Measurements from ENCODE around the gene FOXP1.

Gene FOXP1

GRCh38 chr3:71583566-71584393 is at the start of gene FOXP1:
Gene FOXP1 (minus strand): TSS chr3:71583728. CDS start chr3:71198381, 385,347 bp downstream.
- peak in 54 of 56 donors; percentile 8 to 87 (median 74) for DNase-seq

- DNase-seq: no peak
Observed at GRCh38 chr3:71629711-71630110, 46.2 kb upstream of the FOXP1 start.

- DNase-seq: no peak
Observed at GRCh38 chr3:71629289-71629688, 45.8 kb upstream of the FOXP1 start.

GRCh38 chr3:71628522-71628921 is 45.0 kb upstream of the FOXP1 start:
- no peak for DNase-seq

- DNase-seq: no peak
Observed at GRCh38 chr3:71625676-71626075, 42.1 kb upstream of the FOXP1 start.

GRCh38 chr3:71621825-71622537 is 38.5 kb upstream of the FOXP1 start:
- DNase-seq: no peak

GRCh38 chr3:71618538-71618937 is 35.0 kb upstream of the FOXP1 start:
- DNase-seq: no peak

GRCh38 chr3:71616571-71617021 is 33.1 kb upstream of the FOXP1 start:
- DNase-seq: no peak

GRCh38 chr3:71614869-71615268 is 31.3 kb upstream of the FOXP1 start:
- DNase-seq: no peak

- no peak for DNase-seq
Observed at GRCh38 chr3:71614426-71614825, 30.9 kb upstream of the FOXP1 start.

GRCh38 chr3:71611099-71611498 is 27.6 kb upstream of the FOXP1 start:
- no peak for DNase-seq

- DNase-seq: no peak
Observed at GRCh38 chr3:71607364-71607763, 23.8 kb upstream of the FOXP1 start.

- no peak for DNase-seq
Observed at GRCh38 chr3:71606582-71606981, 23.1 kb upstream of the FOXP1 start.

- DNase-seq: no peak
Observed at GRCh38 chr3:71602256-71602655, 18.7 kb upstream of the FOXP1 start.

- peak in 3 of 56 donors; percentile 2 to 33 (median 10) for DNase-seq
Observed at GRCh38 chr3:71601811-71602210, 18.3 kb upstream of the FOXP1 start.

- DNase-seq: no peak
Observed at GRCh38 chr3:71600646-71601288, 17.2 kb upstream of the FOXP1 start.

- no peak for DNase-seq
Observed at GRCh38 chr3:71599416-71599815, 15.9 kb upstream of the FOXP1 start.

GRCh38 chr3:71598292-71598691 is 14.8 kb upstream of the FOXP1 start:
- DNase-seq: no peak

GRCh38 chr3:71597286-71597685 is 13.8 kb upstream of the FOXP1 start:
- DNase-seq: no peak

GRCh38 chr3:71593106-71593505 is 9.6 kb upstream of the FOXP1 start:
- no peak for DNase-seq

- DNase-seq: no peak
Observed at GRCh38 chr3:71591101-71591500, 7.6 kb upstream of the FOXP1 start.

- DNase-seq: no peak
Observed at GRCh38 chr3:71589132-71589531, 5.6 kb upstream of the FOXP1 start.

Measured in nucleus accumbens (tissue), 56 donors.